Thoracic aorta (tissue), 2 donors: ENCODE data around the gene YJEFN3. TPM values are rescaled to one million over a fixed set of nuclear protein-coding genes. Genes with fewer than 3 reads are reported as not detected.

Experiments
- ATAC-seq: fragments of 150-250 bp; one replicate; pipeline ENCODE4 v1.8.0; 2017; ENCODE audit warnings: low read depth; ENCODE audit not compliant: insufficient number of reproducible peaks, low FRiP score
- DNase-seq: peaks from one replicate; pipeline ENCODE4 v3.0.0-alpha.2; 2020; ENCODE audit warnings: low spot score
- H3K27ac ChIP-seq, 2 donors: fragments of 200-600 bp; sonication (generic); 1 replicate in 1 of 2; 2 replicates in 1 of 2; pipeline ENCODE4 v1.5.1; 2016; ENCODE audit warnings: mild to moderate bottlenecking in 2 of 2, moderate library complexity in 2 of 2
- H3K27me3 ChIP-seq: fragments of 200-600 bp; sonication (generic); replicated peaks from 2 replicates; pipeline ENCODE4 v1.6.0; 2016; ENCODE audit warnings: mild to moderate bottlenecking; ENCODE audit not compliant: insufficient read depth
- H3K36me3 ChIP-seq: fragments of 200-600 bp; sonication (generic); one replicate; pipeline ENCODE4 v1.5.1; 2016
- H3K4me1 ChIP-seq, 2 donors: fragments of 200-600 bp; sonication (generic); 1 replicate in 1 of 2; 2 replicates in 1 of 2; pipeline versions ENCODE4 v1.5.1 to v1.6.0; 2016; ENCODE audit warnings: low read depth in 2 of 2, mild to moderate bottlenecking in 1 of 2; ENCODE audit not compliant: control insufficient read depth in 1 of 2
- H3K4me3 ChIP-seq: fragments of 200-600 bp; sonication (generic); 2 replicates; pipeline ENCODE4 v1.5.1; 2016; ENCODE audit warnings: mild to moderate bottlenecking
- H3K9me3 ChIP-seq: fragments of 200-600 bp; sonication (generic); 2 replicates; pipeline ENCODE4 v1.5.1; 2016
- CTCF ChIP-seq: fragments of 200-600 bp; sonication (generic); IDR thresholded peaks from one replicate; pipeline ENCODE4 v1.5.1; 2019; ENCODE audit warnings: antibody characterized with exemption
- total RNA-seq, 2 donors: library from RNA; depleted of rRNA; stranded (reverse); fragments of >200 nt; gene quantifications; one replicate each; pipeline versions ENCODE4 v1.1.0 to v1.2.3, GENCODE V29; 2016

Gene YJEFN3
- total RNA-seq, 2 donors from 2014 or later, result 2.0 to 7.9 TPM

- no peak for TF ChIP-seq CTCF
Observed at GRCh38 chr19:19534556-19535265, 6.0 kb downstream of the YJEFN3 start.

GRCh38 chr19:19535311-19536191 is 6.8 kb downstream of the YJEFN3 start:
- ATAC-seq, result no peak
- Histone ChIP-seq H3K4me3 (no peak overlapping the region), H3K27me3 (no peaks in the 10 kb centered on the region), H3K36me3 (no peaks in the 10 kb centered on the region), H3K27ac (no peak overlapping the region), H3K9me3 (no peaks in the 10 kb centered on the region), H3K4me1 (peaks cover 4 to 26% of the 10 kb centered on the region in 2 donors)
- DNase-seq, result no peak
- no peak for TF ChIP-seq CTCF

More at GRCh38 chr19:19534556-19535265, 6.0 kb downstream of the YJEFN3 start:
- H3K4me3 ChIP-seq, result no peak overlapping the region
- H3K36me3 ChIP-seq, result no peaks in the 10 kb centered on the region
- ATAC-seq, result no peak
- H3K4me1 ChIP-seq, result peaks cover 4 to 20% of the 10 kb centered on the region in 2 donors
- H3K9me3 ChIP-seq, result no peaks in the 10 kb centered on the region
- no peak for DNase-seq
- no peaks in the 10 kb centered on the region for H3K27me3 ChIP-seq
- H3K27ac ChIP-seq, result no peak overlapping the region

GRCh38 chr19:19537075-19538048 is 8.7 kb downstream of the YJEFN3 start:
- Histone ChIP-seq H3K36me3 (no peaks in the 10 kb centered on the region), H3K27me3 (no peaks in the 10 kb centered on the region), H3K4me3 (peak overlapping the region; percentile 55), H3K9me3 (no peaks in the 10 kb centered on the region), H3K27ac (no peak overlapping the region), H3K4me1 (peaks cover 4 to 32% of the 10 kb centered on the region in 2 donors)
- no peak for TF ChIP-seq CTCF
- ATAC-seq (no peak), DNase-seq (no peak)

GRCh38 chr19:19538061-19538784 is 9.5 kb downstream of the YJEFN3 start, which contains the start of gene CILP2:
TSS of gene CILP2 (plus strand) at chr19:19538265. CDS start at chr19:19538350, 85 bp downstream.
- H3K4me1 ChIP-seq, result peaks cover 4 to 32% of the 10 kb centered on the region in 2 donors
- H3K27me3 ChIP-seq, result no peaks in the 10 kb centered on the region
- DNase-seq (no peak), ATAC-seq (no peak)
- TF ChIP-seq CTCF, result no peak
- no peaks in the 10 kb centered on the region for H3K9me3 ChIP-seq
- no peaks in the 10 kb centered on the region for H3K36me3 ChIP-seq
- no peak within 1 kb of the TSS for H3K27ac ChIP-seq
- H3K4me3 ChIP-seq, result peak within 1 kb of the TSS; percentile 55
